WTC11 (cell line): ENCODE data around the gene SLC17A2. TPM values are rescaled to one million over a fixed set of nuclear protein-coding genes. Genes with fewer than 3 reads are reported as not detected.
"Not testable (repeated sequence)": the region's sequence is repeated elsewhere in the genome, so short reads cannot be mapped to it uniquely, and the experiment has no call there.

Experiments
- ATAC-seq: fragments of 200-7000 bp; cut with Tn5 transposase; 2 replicates; pipeline ENCODE4 v1.10.0; 2021; ENCODE audit warnings: mild to moderate bottlenecking, moderate library complexity
- CTCF ChIA-PET: fragments of 300-600 bp; sonication (Branson Sonifier 250); formaldehyde crosslinking; loops from one replicate; lab custom pipeline; 2021; ENCODE audit warnings: antibody characterized with exemption; lab: Charles Lee
- POLR2A ChIA-PET: fragments of 350-600 bp; sonication (Branson Sonifier 250); formaldehyde crosslinking; loops from one replicate; lab custom pipeline; 2021; ENCODE audit warnings: antibody characterized with exemption; lab: Charles Lee
- DNase-seq: peaks from one replicate; pipeline ENCODE4 v3.0.0; 2021; ENCODE audit warnings: low spot score
- H3K27ac Mint-ChIP-seq: 2 replicates; pipeline ENCODE4 v1.8.0; 2021; ENCODE audit warnings: mixed read lengths
- H3K27me3 Mint-ChIP-seq: 2 replicates; pipeline ENCODE4 v1.8.0; 2021; ENCODE audit warnings: low read depth, mild to moderate bottlenecking, moderate library complexity, mixed read lengths
- H3K36me3 Mint-ChIP-seq: 2 replicates; pipeline ENCODE4 v1.8.0; 2021; ENCODE audit warnings: mixed read lengths
- H3K4me1 Mint-ChIP-seq: 2 replicates; pipeline ENCODE4 v1.8.0; 2022; ENCODE audit warnings: mixed read lengths
- H3K4me3 Mint-ChIP-seq: 2 replicates; pipeline ENCODE4 v1.8.0; 2021; ENCODE audit warnings: mild to moderate bottlenecking, moderate library complexity, mixed read lengths
- H3K9me3 Mint-ChIP-seq: 2 replicates; pipeline ENCODE4 v1.8.0; 2021; ENCODE audit warnings: mixed read lengths
- ELF4 ChIP-seq: sonication (generic); formaldehyde crosslinking; IDR thresholded peaks from 2 replicates; pipeline ENCODE4 v1.8.1; 2022; ENCODE audit warnings: low read depth, mild to moderate bottlenecking, moderate library complexity, missing genetic modification reagents
- GABPB1 ChIP-seq: sonication (generic); formaldehyde crosslinking; IDR thresholded peaks from 2 replicates; pipeline ENCODE4 v1.8.1; 2023; ENCODE audit warnings: mild to moderate bottlenecking, missing genetic modification reagents
- HMGXB4 ChIP-seq: sonication (generic); formaldehyde crosslinking; IDR thresholded peaks from 2 replicates; pipeline ENCODE4 v1.8.1; 2023; ENCODE audit warnings: mild to moderate bottlenecking, moderate library complexity, missing genetic modification reagents
- PREB ChIP-seq: sonication (generic); formaldehyde crosslinking; IDR thresholded peaks from 2 replicates; pipeline ENCODE4 v1.8.1; 2022; ENCODE audit warnings: mild to moderate bottlenecking, missing genetic modification reagents, moderate library complexity, borderline replicate concordance
- ZNF138 ChIP-seq: sonication (generic); formaldehyde crosslinking; conservative IDR thresholded peaks from 2 replicates; pipeline ENCODE4 v1.8.1; 2022; ENCODE audit warnings: mild to moderate bottlenecking, moderate library complexity, missing genetic modification reagents
- total RNA-seq: library from RNA; stranded (reverse); gene quantifications from 3 replicates; pipeline ENCODE4 v1.2.3, GENCODE V29; 2021
- TF ChIP-seq, protein P1 (sequence below): sonication (generic); formaldehyde crosslinking; IDR thresholded peaks from 2 replicates; pipeline ENCODE4 v1.8.0; 2023; ENCODE audit warnings: mild to moderate bottlenecking, missing genetic modification reagents
- TF ChIP-seq, protein P2 (sequence below): sonication (generic); formaldehyde crosslinking; IDR thresholded peaks from 2 replicates; pipeline ENCODE4 v1.8.0; 2023; ENCODE audit warnings: missing genetic modification reagents
- TF ChIP-seq, protein P3 (sequence below): fragments of 200-600 bp; IDR thresholded peaks from 2 replicates; pipeline ENCODE4 v1.8.0; 2022; ENCODE audit warnings: antibody characterized with exemption
- TF ChIP-seq, protein P4 (sequence below): fragments of 250-450 bp; sonication (Bioruptor Pico); IDR thresholded peaks from 2 replicates; pipeline ENCODE4 v1.9.0; 2021; ENCODE audit warnings: mild to moderate bottlenecking

The SLC17A2 gene
- total RNA-seq, 1 experiment from 2014 or later = not detected

- ATAC-seq, CTCF ChIA-PET: not testable (repeated sequence)
- POLR2A ChIA-PET = interaction anchor here (0.6 kb wide), 1 partner anchor 34 kb away, joined by 3 read pairs; no protein-coding TSS in a partner anchor
Measured at GRCh38 chr6:25947492-25947891, 17.0 kb upstream of the SLC17A2 start.

DNA sequence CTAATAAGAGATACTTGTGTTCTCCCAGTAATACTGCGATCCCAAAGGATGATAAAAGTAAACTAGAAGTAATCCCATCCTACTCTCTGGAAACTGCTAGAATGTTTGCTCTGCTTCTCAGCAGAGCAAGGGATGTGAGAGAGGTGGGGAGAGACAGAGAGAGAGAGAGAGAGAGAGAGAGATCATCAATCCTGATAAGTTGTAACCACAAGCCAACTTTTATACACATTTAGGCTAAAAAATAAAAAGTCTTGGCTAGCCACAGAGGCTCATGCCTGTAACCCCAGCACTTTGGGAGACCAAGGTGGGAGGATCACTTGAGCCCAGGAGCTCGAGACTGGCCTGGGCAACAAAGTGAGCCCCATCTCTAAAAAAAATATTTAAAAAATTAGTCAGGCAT is 16.1 kb upstream of the SLC17A2 start:
- Mint-ChIP-seq H3K36me3 (peaks cover 14% of the 10 kb centered on the region), H3K27me3 (no peaks in the 10 kb centered on the region), H3K27ac (no peak overlapping the region), H3K4me3 (no peak overlapping the region), H3K4me1 (no peaks in the 10 kb centered on the region), H3K9me3 (peaks cover 26% of the 10 kb centered on the region)
- no peak for DNase-seq
- ATAC-seq = no peak
- ChIA-PET POLR2A (no interaction called here), CTCF (interaction anchor here (0.6 kb wide), 1 partner anchor 252 kb away, joined by 5 read pairs; no protein-coding TSS in a partner anchor)
- TF ChIP-seq, protein P1, sequence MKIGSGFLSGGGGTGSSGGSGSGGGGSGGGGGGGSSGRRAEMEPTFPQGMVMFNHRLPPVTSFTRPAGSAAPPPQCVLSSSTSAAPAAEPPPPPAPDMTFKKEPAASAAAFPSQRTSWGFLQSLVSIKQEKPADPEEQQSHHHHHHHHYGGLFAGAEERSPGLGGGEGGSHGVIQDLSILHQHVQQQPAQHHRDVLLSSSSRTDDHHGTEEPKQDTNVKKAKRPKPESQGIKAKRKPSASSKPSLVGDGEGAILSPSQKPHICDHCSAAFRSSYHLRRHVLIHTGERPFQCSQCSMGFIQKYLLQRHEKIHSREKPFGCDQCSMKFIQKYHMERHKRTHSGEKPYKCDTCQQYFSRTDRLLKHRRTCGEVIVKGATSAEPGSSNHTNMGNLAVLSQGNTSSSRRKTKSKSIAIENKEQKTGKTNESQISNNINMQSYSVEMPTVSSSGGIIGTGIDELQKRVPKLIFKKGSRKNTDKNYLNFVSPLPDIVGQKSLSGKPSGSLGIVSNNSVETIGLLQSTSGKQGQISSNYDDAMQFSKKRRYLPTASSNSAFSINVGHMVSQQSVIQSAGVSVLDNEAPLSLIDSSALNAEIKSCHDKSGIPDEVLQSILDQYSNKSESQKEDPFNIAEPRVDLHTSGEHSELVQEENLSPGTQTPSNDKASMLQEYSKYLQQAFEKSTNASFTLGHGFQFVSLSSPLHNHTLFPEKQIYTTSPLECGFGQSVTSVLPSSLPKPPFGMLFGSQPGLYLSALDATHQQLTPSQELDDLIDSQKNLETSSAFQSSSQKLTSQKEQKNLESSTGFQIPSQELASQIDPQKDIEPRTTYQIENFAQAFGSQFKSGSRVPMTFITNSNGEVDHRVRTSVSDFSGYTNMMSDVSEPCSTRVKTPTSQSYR (CRISPR knock-in tag) = no peak
- TF ChIP-seq HMGXB4 (CRISPR knock-in tag) = no peak
- TF ChIP-seq, protein P2, sequence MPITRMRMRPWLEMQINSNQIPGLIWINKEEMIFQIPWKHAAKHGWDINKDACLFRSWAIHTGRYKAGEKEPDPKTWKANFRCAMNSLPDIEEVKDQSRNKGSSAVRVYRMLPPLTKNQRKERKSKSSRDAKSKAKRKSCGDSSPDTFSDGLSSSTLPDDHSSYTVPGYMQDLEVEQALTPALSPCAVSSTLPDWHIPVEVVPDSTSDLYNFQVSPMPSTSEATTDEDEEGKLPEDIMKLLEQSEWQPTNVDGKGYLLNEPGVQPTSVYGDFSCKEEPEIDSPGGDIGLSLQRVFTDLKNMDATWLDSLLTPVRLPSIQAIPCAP = no peak

More at GRCh38 chr6:25947492-25947891, 17.0 kb upstream of the SLC17A2 start:
- DNase-seq, H3K27me3 Mint-ChIP-seq, H3K4me3 Mint-ChIP-seq, H3K4me1 Mint-ChIP-seq, H3K27ac Mint-ChIP-seq: not testable (repeated sequence)
- peaks cover 26% of the 10 kb centered on the region for H3K9me3 Mint-ChIP-seq
- peaks cover 14% of the 10 kb centered on the region for H3K36me3 Mint-ChIP-seq

- ATAC-seq, DNase-seq, H3K4me3 Mint-ChIP-seq, CTCF ChIA-PET, H3K27ac Mint-ChIP-seq, H3K27me3 Mint-ChIP-seq, H3K4me1 Mint-ChIP-seq, POLR2A ChIA-PET: not testable (repeated sequence)
- Mint-ChIP-seq H3K36me3 (peaks cover 14% of the 10 kb centered on the region), H3K9me3 (peaks cover 22% of the 10 kb centered on the region)
Measured at GRCh38 chr6:25945738-25946137, 15.2 kb upstream of the SLC17A2 start.

DNA sequence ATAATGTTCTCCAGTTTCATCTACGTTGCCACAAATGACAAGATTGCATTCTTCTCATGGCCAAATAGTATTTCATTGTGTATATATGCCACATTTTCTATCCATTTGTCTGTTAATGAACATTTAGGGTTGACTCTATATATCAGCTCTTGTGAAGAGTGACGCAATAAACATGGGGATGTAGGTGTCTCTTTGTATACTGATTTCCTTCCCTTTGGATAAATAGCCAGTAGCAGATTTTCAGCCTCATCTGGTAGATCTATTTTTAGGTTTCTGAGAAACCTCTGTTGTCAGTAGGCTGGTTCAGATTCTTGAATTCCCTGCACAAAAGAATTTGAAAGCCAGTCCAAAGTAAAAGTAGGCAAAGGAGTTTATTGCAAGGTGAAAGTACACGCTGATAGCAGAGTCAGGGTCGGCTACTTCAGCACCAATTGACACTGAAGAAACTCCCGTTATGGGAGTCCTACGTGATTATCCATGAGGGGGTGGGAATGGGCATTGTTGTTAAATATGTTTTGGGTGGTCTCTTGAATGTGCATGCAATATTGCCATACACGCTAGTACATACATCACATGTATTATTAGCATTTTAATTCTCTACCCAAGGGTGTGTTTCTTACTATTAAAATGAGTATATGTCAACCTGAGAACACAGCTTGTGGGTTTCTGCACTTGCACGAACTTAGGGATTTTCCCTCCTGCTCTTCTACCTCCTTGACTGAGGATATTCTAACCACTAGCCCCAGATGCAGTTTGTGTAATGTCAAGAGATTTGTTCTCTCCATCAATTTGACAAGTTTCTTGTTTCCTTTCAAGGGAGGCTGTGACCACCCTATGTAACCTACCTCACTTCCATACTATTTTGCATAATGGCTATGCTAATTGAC is 14.4 kb upstream of the SLC17A2 start:
- H3K27ac Mint-ChIP-seq = no peak overlapping the region
- DNase-seq = no peak
- H3K27me3 Mint-ChIP-seq = no peaks in the 10 kb centered on the region
- no peaks in the 10 kb centered on the region for H3K4me1 Mint-ChIP-seq
- peaks cover 14% of the 10 kb centered on the region for H3K36me3 Mint-ChIP-seq
- TF ChIP-seq ZNF138 (CRISPR knock-in tag) = no peak
- TF ChIP-seq GABPB1 = 0 out of 2 replicates have a peak, but pooled peaks have one; percentile 40
- ChIA-PET CTCF (no interaction called here), POLR2A (no interaction called here)
- peaks cover 22% of the 10 kb centered on the region for H3K9me3 Mint-ChIP-seq
- H3K4me3 Mint-ChIP-seq = no peak overlapping the region
- ATAC-seq = no peak

GRCh38 chr6:25943887-25944286 is 13.4 kb upstream of the SLC17A2 start:
- peaks cover 22% of the 10 kb centered on the region for H3K9me3 Mint-ChIP-seq
- H3K4me1 Mint-ChIP-seq = no peaks in the 10 kb centered on the region
- ATAC-seq = no peak
- POLR2A ChIA-PET = no interaction called here
- no peak for DNase-seq
- no peak overlapping the region for H3K27ac Mint-ChIP-seq
- no peaks in the 10 kb centered on the region for H3K27me3 Mint-ChIP-seq
- H3K36me3 Mint-ChIP-seq = peaks cover 14% of the 10 kb centered on the region
- CTCF ChIA-PET = no interaction called here
- H3K4me3 Mint-ChIP-seq = no peak overlapping the region
- TF ChIP-seq, protein P3, sequence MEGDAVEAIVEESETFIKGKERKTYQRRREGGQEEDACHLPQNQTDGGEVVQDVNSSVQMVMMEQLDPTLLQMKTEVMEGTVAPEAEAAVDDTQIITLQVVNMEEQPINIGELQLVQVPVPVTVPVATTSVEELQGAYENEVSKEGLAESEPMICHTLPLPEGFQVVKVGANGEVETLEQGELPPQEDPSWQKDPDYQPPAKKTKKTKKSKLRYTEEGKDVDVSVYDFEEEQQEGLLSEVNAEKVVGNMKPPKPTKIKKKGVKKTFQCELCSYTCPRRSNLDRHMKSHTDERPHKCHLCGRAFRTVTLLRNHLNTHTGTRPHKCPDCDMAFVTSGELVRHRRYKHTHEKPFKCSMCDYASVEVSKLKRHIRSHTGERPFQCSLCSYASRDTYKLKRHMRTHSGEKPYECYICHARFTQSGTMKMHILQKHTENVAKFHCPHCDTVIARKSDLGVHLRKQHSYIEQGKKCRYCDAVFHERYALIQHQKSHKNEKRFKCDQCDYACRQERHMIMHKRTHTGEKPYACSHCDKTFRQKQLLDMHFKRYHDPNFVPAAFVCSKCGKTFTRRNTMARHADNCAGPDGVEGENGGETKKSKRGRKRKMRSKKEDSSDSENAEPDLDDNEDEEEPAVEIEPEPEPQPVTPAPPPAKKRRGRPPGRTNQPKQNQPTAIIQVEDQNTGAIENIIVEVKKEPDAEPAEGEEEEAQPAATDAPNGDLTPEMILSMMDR = no peak
- TF ChIP-seq, protein P4, sequence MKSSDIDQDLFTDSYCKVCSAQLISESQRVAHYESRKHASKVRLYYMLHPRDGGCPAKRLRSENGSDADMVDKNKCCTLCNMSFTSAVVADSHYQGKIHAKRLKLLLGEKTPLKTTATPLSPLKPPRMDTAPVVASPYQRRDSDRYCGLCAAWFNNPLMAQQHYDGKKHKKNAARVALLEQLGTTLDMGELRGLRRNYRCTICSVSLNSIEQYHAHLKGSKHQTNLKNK (CRISPR knock-in tag) = no peak
- TF ChIP-seq PREB (CRISPR knock-in tag) (no peak), ELF4 (CRISPR knock-in tag) (no peak)
